NOMO-1 treated with dmso at 0.1 percent for 144 hours (cell line): ENCODE measurements around the gene TRIOBP.

Experiments
- DNase-seq: peaks from one replicate; lab custom pipeline; 2025; ENCODE audit not compliant: unreplicated experiment; lab: John Stamatoyannopoulos, UW

The TRIOBP gene

DNA sequence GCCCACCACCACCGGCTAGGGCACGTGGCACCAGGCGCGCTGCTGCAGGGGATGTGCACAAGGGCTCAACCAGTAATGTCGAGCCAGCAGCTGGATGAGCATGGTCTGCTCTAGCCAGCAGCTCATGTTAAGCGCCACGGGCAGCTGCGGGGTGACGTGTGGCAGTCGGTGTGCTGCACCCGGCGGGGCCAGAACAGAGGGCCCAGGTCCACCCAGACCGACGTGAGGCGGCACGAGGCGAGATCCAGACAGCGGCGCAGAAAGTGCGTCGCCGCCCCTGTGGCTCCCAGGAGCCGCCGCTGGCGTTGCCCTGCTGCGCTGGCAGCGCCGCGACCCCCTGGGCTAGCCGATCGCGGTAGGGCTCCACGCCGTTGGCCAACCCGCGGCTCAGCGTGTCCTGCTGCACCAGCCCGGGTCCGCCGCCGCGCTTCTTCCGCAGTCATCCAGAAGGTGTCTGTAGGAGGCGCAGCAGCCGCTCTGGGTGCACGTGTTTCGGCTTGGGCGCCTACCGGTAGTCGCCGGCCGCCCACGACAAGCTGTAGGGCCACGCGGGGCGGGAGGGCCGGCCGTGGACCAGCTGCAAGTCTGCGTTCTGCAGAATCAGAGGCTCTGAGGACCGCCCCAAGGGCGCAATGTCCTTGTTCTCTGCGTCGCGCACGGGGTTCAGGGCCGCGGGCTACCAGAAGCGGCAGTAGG is 121.7 kb downstream of the TRIOBP start:
- DNase-seq = no peak

DNA sequence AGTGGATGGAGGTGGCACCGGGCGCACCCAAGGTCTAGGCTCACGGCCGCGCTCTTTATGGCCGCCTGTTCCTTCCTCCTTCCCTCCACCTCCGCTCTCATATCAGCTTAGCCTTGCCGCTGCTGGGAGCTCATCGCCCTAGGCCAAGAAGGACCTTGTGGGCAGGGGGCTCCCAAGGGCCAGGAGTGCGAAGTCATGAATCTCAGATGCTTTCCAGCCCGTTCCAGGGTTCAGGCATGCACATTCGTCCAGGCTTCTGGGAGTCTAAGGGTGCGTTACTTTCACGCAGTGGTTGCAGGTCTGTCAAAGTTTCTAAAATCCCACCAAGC is 122.2 kb downstream of the TRIOBP start:
- DNase-seq = no peak

DNA sequence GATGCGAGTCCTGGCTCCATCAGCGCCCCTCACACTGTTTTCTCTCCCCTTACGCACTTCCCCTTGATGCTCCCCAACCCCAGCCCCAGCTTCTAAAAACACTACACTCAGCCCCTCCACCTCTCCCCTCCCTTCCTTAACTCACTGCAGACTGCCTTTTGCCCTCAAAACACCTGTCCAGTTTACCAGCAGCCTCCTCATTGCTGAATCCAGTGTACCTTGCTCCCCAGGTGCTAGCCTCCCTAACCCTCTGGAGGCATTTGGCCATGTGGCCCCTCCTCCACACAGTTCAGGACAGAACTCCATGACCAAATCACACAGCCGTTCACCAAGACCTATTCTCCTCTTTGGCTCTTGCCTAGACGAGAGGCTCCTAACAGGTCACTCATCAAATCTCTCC is 123.5 kb downstream of the TRIOBP start:
- DNase-seq = no peak

DNA sequence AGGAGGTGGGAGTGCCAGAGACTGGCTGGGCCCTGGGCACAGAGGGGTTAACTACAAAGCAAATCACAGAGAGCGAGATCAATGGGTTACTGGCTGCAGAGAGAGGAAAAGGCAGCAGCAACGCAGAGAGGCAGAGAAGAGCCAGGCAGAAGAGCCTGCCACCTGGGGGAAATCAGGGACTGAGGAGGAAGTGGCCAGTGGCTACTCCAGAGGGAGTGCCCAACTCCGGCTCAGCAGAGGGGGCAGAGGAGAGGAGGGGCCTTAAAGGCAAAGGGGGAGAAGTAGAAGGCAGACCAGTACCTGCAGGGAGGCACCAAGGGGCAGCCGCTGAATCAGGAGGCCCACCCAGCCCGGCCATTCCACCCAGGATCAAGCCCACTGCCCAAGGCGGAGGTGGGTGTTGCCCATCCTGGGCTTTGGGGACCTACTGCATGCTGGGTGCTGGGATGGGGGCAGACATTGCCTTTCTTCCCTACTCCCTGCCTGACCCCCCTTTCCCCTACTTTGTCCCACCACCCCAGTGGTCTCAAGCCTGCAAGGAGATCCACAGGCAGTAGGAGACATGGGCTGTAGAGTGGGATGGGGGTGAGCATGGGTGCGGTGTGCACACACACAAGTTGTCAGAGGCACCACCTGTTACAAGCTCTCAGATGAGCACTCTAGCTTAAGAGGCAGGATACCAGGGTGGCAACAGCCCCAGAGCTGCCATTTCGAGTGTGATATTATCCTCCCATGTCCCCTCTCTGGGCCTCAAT is 125.4 kb downstream of the TRIOBP start:
- DNase-seq = no peak

DNA sequence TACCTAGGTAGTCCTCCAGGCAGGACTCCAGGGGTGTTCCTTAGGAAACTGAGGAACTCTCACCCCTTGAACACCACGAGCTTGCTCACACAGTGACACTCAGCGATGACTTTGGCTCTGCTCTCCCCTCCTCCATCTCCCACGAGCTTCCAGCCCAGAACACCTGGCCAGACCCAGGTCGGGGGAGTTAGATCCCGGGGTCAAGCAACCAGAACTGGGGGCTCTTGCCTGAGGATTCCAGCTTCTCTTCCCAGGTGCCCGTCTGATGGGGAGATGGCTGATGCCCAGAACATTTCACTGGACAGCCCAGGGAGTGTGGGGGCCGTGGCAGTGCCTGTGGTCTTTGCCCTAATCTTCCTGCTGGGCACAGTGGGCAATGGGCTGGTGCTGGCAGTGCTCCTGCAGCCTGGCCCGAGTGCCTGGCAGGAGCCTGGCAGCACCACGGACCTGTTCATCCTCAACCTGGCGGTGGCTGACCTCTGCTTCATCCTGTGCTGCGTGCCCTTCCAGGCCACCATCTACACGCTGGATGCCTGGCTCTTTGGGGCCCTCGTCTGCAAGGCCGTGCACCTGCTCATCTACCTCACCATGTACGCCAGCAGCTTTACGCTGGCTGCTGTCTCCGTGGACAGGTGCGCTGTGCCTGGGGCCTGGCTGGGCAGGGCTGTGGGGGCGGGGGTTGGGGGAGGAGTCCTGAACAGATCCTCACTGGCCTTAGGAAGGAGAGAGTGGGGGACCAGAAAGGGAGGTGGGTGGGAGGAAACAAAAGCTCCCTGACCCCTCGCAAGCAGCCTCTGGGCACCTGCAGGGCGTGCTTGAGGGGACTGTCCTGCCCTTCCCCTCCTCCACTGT is 126.5 kb downstream of the TRIOBP start, which contains the start of gene GALR3:
GALR3 (plus strand) TSS at position 249 of the 852 bp plus-strand sequence; CDS start at position 274, 25 bp downstream.
- no peak for DNase-seq

DNA sequence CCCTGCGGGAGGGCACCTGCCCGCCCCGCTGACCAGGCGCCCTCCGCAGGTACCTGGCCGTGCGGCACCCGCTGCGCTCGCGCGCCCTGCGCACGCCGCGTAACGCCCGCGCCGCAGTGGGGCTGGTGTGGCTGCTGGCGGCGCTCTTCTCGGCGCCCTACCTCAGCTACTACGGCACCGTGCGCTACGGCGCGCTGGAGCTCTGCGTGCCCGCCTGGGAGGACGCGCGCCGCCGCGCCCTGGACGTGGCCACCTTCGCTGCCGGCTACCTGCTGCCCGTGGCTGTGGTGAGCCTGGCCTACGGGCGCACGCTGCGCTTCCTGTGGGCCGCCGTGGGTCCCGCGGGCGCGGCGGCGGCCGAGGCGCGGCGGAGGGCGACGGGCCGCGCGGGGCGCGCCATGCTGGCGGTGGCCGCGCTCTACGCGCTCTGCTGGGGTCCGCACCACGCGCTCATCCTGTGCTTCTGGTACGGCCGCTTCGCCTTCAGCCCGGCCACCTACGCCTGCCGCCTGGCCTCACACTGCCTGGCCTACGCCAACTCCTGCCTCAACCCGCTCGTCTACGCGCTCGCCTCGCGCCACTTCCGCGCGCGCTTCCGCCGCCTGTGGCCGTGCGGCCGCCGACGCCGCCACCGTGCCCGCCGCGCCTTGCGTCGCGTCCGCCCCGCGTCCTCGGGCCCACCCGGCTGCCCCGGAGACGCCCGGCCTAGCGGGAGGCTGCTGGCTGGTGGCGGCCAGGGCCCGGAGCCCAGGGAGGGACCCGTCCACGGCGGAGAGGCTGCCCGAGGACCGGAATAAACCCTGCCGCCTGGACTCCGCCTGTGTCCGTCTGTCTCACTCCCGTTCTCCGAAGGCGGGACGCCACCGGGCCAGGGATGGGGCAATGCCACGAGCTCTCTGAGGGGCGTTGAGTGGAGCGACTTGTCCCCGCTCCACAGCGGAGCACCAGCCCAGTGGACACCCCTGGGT is 128.1 kb downstream of the TRIOBP start:
- DNase-seq = peak; percentile 38
